GM23338 (cell line): ENCODE results near the gene NOL3. TPM values are rescaled to one million over a fixed set of nuclear protein-coding genes. Genes with fewer than 3 reads are reported as not detected.
A peak's percentile ranks its signal among the peaks of the same experiment; 100 is the strongest.

Experiments
- ATAC-seq: fragments of 200-7000 bp; cut with Tn5 transposase; 3 replicates; pipeline ENCODE4 v1.9.1; 2020
- DNase-seq: peaks from one replicate; pipeline ENCODE4 v3.0.0-alpha.2; 2015; ENCODE audit warnings: low spot score
- H2AFZ ChIP-seq: fragments of 200-600 bp; sonication (generic); 2 replicates; pipeline ENCODE4 v1.8.0; 2016; ENCODE audit warnings: antibody characterized with exemption, mild to moderate bottlenecking, moderate library complexity
- H3F3A ChIP-seq: fragments of 200-600 bp; sonication (generic); replicated peaks from 2 replicates; pipeline ENCODE4 v1.8.0; 2017; ENCODE audit warnings: antibody characterized with exemption, mixed run types, low read depth
- H3K27ac ChIP-seq: fragments of 200-600 bp; sonication (generic); 2 replicates; pipeline ENCODE4 v1.6.1; 2016; ENCODE audit warnings: low read depth
- H3K27me3 ChIP-seq: fragments of 200-600 bp; sonication (generic); 2 replicates; pipeline ENCODE4 v1.8.0; 2016; ENCODE audit warnings: mild to moderate bottlenecking, mixed run types, moderate library complexity; ENCODE audit not compliant: insufficient read depth
- H3K36me3 ChIP-seq: fragments of 200-600 bp; sonication (generic); 2 replicates; pipeline ENCODE4 v1.8.0; 2016; ENCODE audit warnings: mild to moderate bottlenecking; ENCODE audit not compliant: insufficient read depth
- H3K4me1 ChIP-seq: fragments of 200-600 bp; sonication (generic); 2 replicates; pipeline ENCODE4 v1.8.0; 2016; ENCODE audit warnings: mild to moderate bottlenecking, moderate library complexity; ENCODE audit not compliant: insufficient read depth
- H3K4me2 ChIP-seq: fragments of 200-600 bp; sonication (generic); 2 replicates; pipeline ENCODE4 v1.7.1; 2017; ENCODE audit warnings: mixed run types
- H3K4me3 ChIP-seq: fragments of 200-600 bp; sonication (generic); 2 replicates; pipeline ENCODE4 v1.6.1; 2016; ENCODE audit warnings: mixed run types
- H3K79me2 ChIP-seq: fragments of 200-600 bp; sonication (generic); replicated peaks from 2 replicates; pipeline ENCODE4 v1.8.0; 2017; ENCODE audit warnings: mild to moderate bottlenecking; ENCODE audit not compliant: insufficient read depth
- H3K9me2 ChIP-seq: fragments of 200-600 bp; sonication (generic); 2 replicates; pipeline ENCODE4 v1.8.0; 2017; ENCODE audit not compliant: insufficient read depth
- H4K20me1 ChIP-seq: fragments of 200-600 bp; sonication (generic); replicated peaks from 2 replicates; pipeline ENCODE4 v1.8.0; 2017; ENCODE audit warnings: mild to moderate bottlenecking; ENCODE audit not compliant: insufficient read depth
- H3K27ac Mint-ChIP-seq: 2 replicates; pipeline ENCODE4 v1.8.0; 2020; ENCODE audit warnings: inconsistent platforms, mild to moderate bottlenecking, moderate library complexity, mixed read lengths
- H3K27me3 Mint-ChIP-seq: 3 replicates; pipeline ENCODE4 v1.8.0; 2022; ENCODE audit warnings: low read depth, mild to moderate bottlenecking, moderate library complexity, mixed read lengths, inconsistent platforms; ENCODE audit not compliant: insufficient read depth, poor library complexity
- H3K36me3 Mint-ChIP-seq: 3 replicates; pipeline ENCODE4 v1.8.0; 2021; ENCODE audit warnings: low read depth, mild to moderate bottlenecking, inconsistent platforms, moderate library complexity, mixed read lengths
- H3K4me1 Mint-ChIP-seq: 3 replicates; pipeline ENCODE4 v1.8.0; 2020; ENCODE audit warnings: mild to moderate bottlenecking, inconsistent platforms, mixed read lengths
- H3K4me3 Mint-ChIP-seq: 3 replicates; pipeline ENCODE4 v1.8.0; 2021; ENCODE audit warnings: moderate library complexity, mild to moderate bottlenecking, inconsistent platforms, mixed read lengths
- H3K9me3 Mint-ChIP-seq: 3 replicates; pipeline ENCODE4 v1.8.0; 2020; ENCODE audit warnings: moderate library complexity, mild to moderate bottlenecking, inconsistent platforms, mixed read lengths
- CREB1 ChIP-seq: fragments of 250-450 bp; sonication (Bioruptor Pico); IDR thresholded peaks from 2 replicates; pipeline ENCODE4 v1.5.0; 2020; ENCODE audit warnings: low read depth, mild to moderate bottlenecking, moderate library complexity
- CTCF ChIP-seq, 2 experiments: fragments of 200-600 bp in 1 of 2; sonication (generic) in 1 of 2; conservative IDR thresholded peaks; 2 replicates each; pipeline versions ENCODE4 v1.5.1 to v1.6.1; 2016 to 2017; ENCODE audit warnings: antibody characterized with exemption in 2 of 2, low read depth in 2 of 2, mild to moderate bottlenecking in 2 of 2, moderate library complexity in 1 of 2
- EZH2phosphoT487 ChIP-seq: fragments of 200-600 bp; sonication (generic); IDR thresholded peaks from one replicate; pipeline ENCODE4 v1.8.1; 2018; ENCODE audit warnings: antibody characterized with exemption; ENCODE audit not compliant: unreplicated experiment
- JUNB ChIP-seq: IDR thresholded peaks from one replicate; pipeline ENCODE4 v1.6.1; 2016; ENCODE audit warnings: antibody characterized with exemption; ENCODE audit not compliant: unreplicated experiment
- NANOG ChIP-seq: IDR thresholded peaks from 2 replicates; pipeline ENCODE4 v1.6.1; 2016; ENCODE audit warnings: antibody characterized with exemption, borderline replicate concordance
- POLR2AphosphoS5 ChIP-seq: IDR thresholded peaks from 2 replicates; pipeline ENCODE4 v1.6.1; 2016; ENCODE audit warnings: antibody characterized with exemption, low read depth
- ZNF114 ChIP-seq: fragments of 250-450 bp; sonication (Bioruptor Pico); IDR thresholded peaks from 2 replicates; pipeline ENCODE4 v1.5.0; 2020; ENCODE audit warnings: mild to moderate bottlenecking, moderate library complexity
- ZNF462 ChIP-seq: fragments of 250-450 bp; sonication (Bioruptor Pico); IDR thresholded peaks from 2 replicates; pipeline ENCODE4 v1.5.0; 2020; ENCODE audit warnings: mild to moderate bottlenecking, moderate library complexity
- polyA plus RNA-seq: library from polyadenylated mRNA; unstranded; fragments of >200 nt; fragmentation: Nextera tagmentation; extraction: Ambion mirVana; gene quantifications from 2 replicates; pipeline ENCODE4 v1.2.1, GENCODE V29; 2016
- total RNA-seq: library from RNA; depleted of rRNA; stranded (reverse); fragments of >200 nt; shearing (Covaris generic); gene quantifications from 2 replicates; pipeline ENCODE4 v1.2.3, GENCODE V29; 2014

Gene NOL3
- total and polyA plus RNA-seq, 2 experiments from 2014 or later: 3.3 to 4.0 TPM

GRCh38 chr16:67155295-67156142, 14.8 kb upstream of the NOL3 start:
- Histone ChIP-seq H3K9me2 (no peaks in the 10 kb centered on the region), H3K4me2 (peak overlapping the region; percentile 87), H3K27me3 (peaks cover 100% of the 10 kb centered on the region), H4K20me1 (peaks cover 5% of the 10 kb centered on the region; the same call in 1 of the 2 replicates), H3K4me1 (peaks cover 25% of the 10 kb centered on the region; the same call in 1 of the 2 replicates), H2AFZ (peak overlapping the region; percentile 72; the same call in 1 of the 2 replicates), H3K4me3 (peak overlapping the region; percentile 57), H3K27ac (no peak overlapping the region), H3K79me2 (no peaks in the 10 kb centered on the region), H3F3A (peaks cover 4% of the 10 kb centered on the region; the same call in 1 of the 2 replicates), H3K36me3 (no peaks in the 10 kb centered on the region)
- Mint-ChIP-seq H3K4me1 (peaks cover 18% of the 10 kb centered on the region; the same call in 2 of the 3 replicates), H3K27me3 (peaks cover 95% of the 10 kb centered on the region), H3K4me3 (peak overlapping the region; percentile 66), H3K36me3 (no peaks in the 10 kb centered on the region; the same call in 2 of the 3 replicates), H3K9me3 (peaks cover 3% of the 10 kb centered on the region; the same call in 1 of the 3 replicates), H3K27ac (no peak overlapping the region)
- DNase-seq (peak; percentile 84), ATAC-seq (peak; percentile 52)
- TF ChIP-seq CREB1 (CRISPR knock-in tag) (peak; percentile 20; the same call in 1 of the 2 replicates), EZH2phosphoT487 (peak; percentile 78), CTCF (conservative IDR thresholded peaks at IDR 0.05; ENCODE audit: low read depth in 2 of 2) (peak; percentile 73 to 94), NANOG (no peak)

GRCh38 chr16:67156143-67156844, 14.0 kb upstream of the NOL3 start:
- H2AFZ ChIP-seq: no peak overlapping the region
- H3K4me1 Mint-ChIP-seq: peaks cover 17% of the 10 kb centered on the region; the same call in 2 of the 3 replicates
- peaks cover 6% of the 10 kb centered on the region; the same call in 1 of the 2 replicates for H3F3A ChIP-seq
- no peak overlapping the region for H3K27ac Mint-ChIP-seq
- H4K20me1 ChIP-seq: peaks cover 5% of the 10 kb centered on the region; the same call in 1 of the 2 replicates
- H3K79me2 ChIP-seq: no peaks in the 10 kb centered on the region
- no peak overlapping the region for H3K4me2 ChIP-seq
- no peaks in the 10 kb centered on the region for H3K9me2 ChIP-seq
- H3K4me3 Mint-ChIP-seq: no peak overlapping the region; the same call in 2 of the 3 replicates
- H3K4me3 ChIP-seq: no peak overlapping the region
- H3K27me3 ChIP-seq: peaks cover 100% of the 10 kb centered on the region
- DNase-seq: no peak
- ATAC-seq: no peak
- H3K27ac ChIP-seq: no peak overlapping the region
- no peaks in the 10 kb centered on the region for H3K36me3 ChIP-seq
- peaks cover 4% of the 10 kb centered on the region; the same call in 2 of the 3 replicates for H3K9me3 Mint-ChIP-seq
- H3K27me3 Mint-ChIP-seq: peaks cover 98% of the 10 kb centered on the region
- no peaks in the 10 kb centered on the region; the same call in 2 of the 3 replicates for H3K36me3 Mint-ChIP-seq
- H3K4me1 ChIP-seq: peaks cover 29% of the 10 kb centered on the region; the same call in 1 of the 2 replicates
- TF ChIP-seq CTCF (conservative IDR thresholded peaks at IDR 0.05; ENCODE audit: low read depth in 2 of 2) (peak in 1 of 2 experiments; percentile 14; a peak in 1 of 4 replicates), NANOG (no peak), POLR2AphosphoS5 (no peak), ZNF114 (CRISPR knock-in tag) (no peak), JUNB (no peak), ZNF462 (no peak)
